ENCODE results near the gene NIBAN1.

The NIBAN1 gene

DNA sequence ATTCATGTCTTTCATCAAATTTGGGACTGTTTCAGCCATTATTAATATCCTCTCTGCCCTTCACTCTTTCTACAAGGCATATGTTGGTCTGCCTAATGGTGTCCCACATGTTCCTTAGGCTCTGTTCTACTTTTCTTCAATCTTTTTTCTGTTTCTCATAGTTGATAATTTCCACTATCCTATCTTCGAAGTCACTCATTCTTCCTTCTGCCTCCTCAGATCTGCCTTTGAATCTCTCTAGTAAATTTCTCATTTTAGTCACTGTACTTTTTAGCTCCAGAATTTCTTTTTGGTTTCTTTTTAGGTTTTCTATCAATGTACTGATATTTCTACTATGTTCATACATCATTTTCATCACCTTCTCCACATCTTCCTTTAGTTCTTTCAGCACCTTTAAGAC is 20.0 kb upstream of the NIBAN1 start:
- TF ChIP-seq, protein P1, sequence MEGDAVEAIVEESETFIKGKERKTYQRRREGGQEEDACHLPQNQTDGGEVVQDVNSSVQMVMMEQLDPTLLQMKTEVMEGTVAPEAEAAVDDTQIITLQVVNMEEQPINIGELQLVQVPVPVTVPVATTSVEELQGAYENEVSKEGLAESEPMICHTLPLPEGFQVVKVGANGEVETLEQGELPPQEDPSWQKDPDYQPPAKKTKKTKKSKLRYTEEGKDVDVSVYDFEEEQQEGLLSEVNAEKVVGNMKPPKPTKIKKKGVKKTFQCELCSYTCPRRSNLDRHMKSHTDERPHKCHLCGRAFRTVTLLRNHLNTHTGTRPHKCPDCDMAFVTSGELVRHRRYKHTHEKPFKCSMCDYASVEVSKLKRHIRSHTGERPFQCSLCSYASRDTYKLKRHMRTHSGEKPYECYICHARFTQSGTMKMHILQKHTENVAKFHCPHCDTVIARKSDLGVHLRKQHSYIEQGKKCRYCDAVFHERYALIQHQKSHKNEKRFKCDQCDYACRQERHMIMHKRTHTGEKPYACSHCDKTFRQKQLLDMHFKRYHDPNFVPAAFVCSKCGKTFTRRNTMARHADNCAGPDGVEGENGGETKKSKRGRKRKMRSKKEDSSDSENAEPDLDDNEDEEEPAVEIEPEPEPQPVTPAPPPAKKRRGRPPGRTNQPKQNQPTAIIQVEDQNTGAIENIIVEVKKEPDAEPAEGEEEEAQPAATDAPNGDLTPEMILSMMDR (conservative IDR thresholded peaks at IDR 0.05; ENCODE audit: low read length), result no peak
- Histone ChIP-seq H3F3A (ENCODE audit: low read depth) (no peaks in the 10 kb centered on the region), H3K36me3 (ENCODE audit: insufficient read depth, low read length) (no peaks in the 10 kb centered on the region), H3K4me3 (ENCODE audit: low read length, poor library complexity, severe bottlenecking) (no peak overlapping the region), H3K9me2 (replicated peaks; ENCODE audit: low read depth, low read length) (no peaks in the 10 kb centered on the region), H3K9me3 (ENCODE audit: insufficient read depth, low read depth, low read length) (peaks cover 4% of the 10 kb centered on the region; the same call in 1 of the 2 replicates), H3K4me2 (ENCODE audit: low read depth, low read length, poor library complexity, severe bottlenecking) (no peak overlapping the region), H3K27me3 (ENCODE audit: insufficient read depth, low read length, poor library complexity, severe bottlenecking) (no peaks in the 10 kb centered on the region), H3K9ac (ENCODE audit: low read depth, low read length, poor library complexity, severe bottlenecking) (no peak overlapping the region), H4K20me1 (ENCODE audit: insufficient read depth, low read length, poor library complexity, severe bottlenecking) (no peaks in the 10 kb centered on the region), H2AFZ (ENCODE audit: low read length) (no peak overlapping the region), H3K4me1 (ENCODE audit: insufficient read depth, low read length, poor library complexity, severe bottlenecking) (no peaks in the 10 kb centered on the region), H3K79me2 (ENCODE audit: insufficient read depth, low read length) (no peaks in the 10 kb centered on the region)

DNA sequence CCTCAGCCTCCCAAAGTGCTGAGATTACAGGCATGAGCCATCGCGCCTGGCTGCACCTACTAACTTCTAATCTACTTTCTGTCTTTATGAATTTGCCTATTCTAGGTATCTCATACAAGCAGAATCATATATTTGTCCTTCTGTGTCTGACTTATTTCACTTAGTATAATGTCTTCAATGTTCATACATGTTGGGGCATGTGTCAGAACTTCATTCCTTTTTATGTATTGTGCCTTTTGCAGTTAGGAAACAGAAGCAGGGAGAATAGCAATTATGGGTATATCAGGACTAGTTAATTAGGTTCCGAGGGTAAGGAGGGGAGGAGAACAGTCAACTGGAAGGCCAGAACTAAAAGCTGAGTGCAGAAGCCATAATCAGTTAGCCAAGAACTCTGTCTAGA is 18.0 kb upstream of the NIBAN1 start:
- H2AFZ ChIP-seq (ENCODE audit: low read length), result no peak overlapping the region
- no peak overlapping the region for H3K4me3 ChIP-seq (ENCODE audit: low read length, poor library complexity, severe bottlenecking)
- no peaks in the 10 kb centered on the region for H3F3A ChIP-seq (ENCODE audit: low read depth)
- H3K36me3 ChIP-seq (ENCODE audit: insufficient read depth, low read length), result no peaks in the 10 kb centered on the region
- H3K9ac ChIP-seq (ENCODE audit: low read depth, low read length, poor library complexity, severe bottlenecking), result no peak overlapping the region
- TF ChIP-seq EZH2phosphoT487 (IDR thresholded peaks at IDR 0.05; ENCODE audit: borderline replicate concordance), result no peak
- TF ChIP-seq, protein P1 (conservative IDR thresholded peaks at IDR 0.05; ENCODE audit: low read length), result no peak
- H3K4me1 ChIP-seq (ENCODE audit: insufficient read depth, low read length, poor library complexity, severe bottlenecking), result no peaks in the 10 kb centered on the region
- no peaks in the 10 kb centered on the region for H3K79me2 ChIP-seq (ENCODE audit: insufficient read depth, low read length)
- H3K9me3 ChIP-seq (ENCODE audit: insufficient read depth, low read depth, low read length), result peaks cover 4% of the 10 kb centered on the region; the same call in 1 of the 2 replicates
- no peaks in the 10 kb centered on the region for H3K27me3 ChIP-seq (ENCODE audit: insufficient read depth, low read length, poor library complexity, severe bottlenecking)
- no peak overlapping the region for H3K4me2 ChIP-seq (ENCODE audit: low read depth, low read length, poor library complexity, severe bottlenecking)
- no peaks in the 10 kb centered on the region for H4K20me1 ChIP-seq (ENCODE audit: insufficient read depth, low read length, poor library complexity, severe bottlenecking)
- H3K9me2 ChIP-seq (replicated peaks; ENCODE audit: low read depth, low read length), result no peaks in the 10 kb centered on the region

DNA sequence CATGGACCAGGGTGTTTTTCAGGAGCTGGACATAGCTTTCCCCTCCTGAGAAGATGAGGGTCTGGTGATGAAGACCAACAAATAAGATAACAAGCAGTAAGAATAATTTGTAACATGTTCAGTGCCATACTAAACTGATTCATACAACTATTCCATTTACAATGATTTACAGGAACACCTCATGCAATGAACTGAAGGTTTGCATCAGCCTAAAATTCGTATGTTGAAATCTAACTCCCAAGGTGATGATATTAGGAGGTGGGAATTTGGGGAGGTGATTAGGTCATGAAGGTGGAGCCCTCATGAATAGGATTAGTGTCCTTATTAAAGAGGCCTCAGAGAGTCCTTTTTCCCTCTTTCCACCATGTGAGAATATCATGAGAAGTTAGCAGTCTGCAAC is 15.9 kb upstream of the NIBAN1 start:
- H3K9ac ChIP-seq (ENCODE audit: low read depth, low read length, poor library complexity, severe bottlenecking), result no peak overlapping the region
- no peaks in the 10 kb centered on the region for H3K79me2 ChIP-seq (ENCODE audit: insufficient read depth, low read length)
- no peaks in the 10 kb centered on the region for H3K27me3 ChIP-seq (ENCODE audit: insufficient read depth, low read length, poor library complexity, severe bottlenecking)
- H3K4me3 ChIP-seq (ENCODE audit: low read length, poor library complexity, severe bottlenecking), result no peak overlapping the region
- no peaks in the 10 kb centered on the region for H3K36me3 ChIP-seq (ENCODE audit: insufficient read depth, low read length)
- H3F3A ChIP-seq (ENCODE audit: low read depth), result no peaks in the 10 kb centered on the region
- no peaks in the 10 kb centered on the region for H4K20me1 ChIP-seq (ENCODE audit: insufficient read depth, low read length, poor library complexity, severe bottlenecking)
- H3K9me2 ChIP-seq (replicated peaks; ENCODE audit: low read depth, low read length), result no peaks in the 10 kb centered on the region
- TF ChIP-seq EZH2phosphoT487 (IDR thresholded peaks at IDR 0.05; ENCODE audit: borderline replicate concordance), result no peak
- TF ChIP-seq, protein P1 (conservative IDR thresholded peaks at IDR 0.05; ENCODE audit: low read length), result no peak
- H3K4me2 ChIP-seq (ENCODE audit: low read depth, low read length, poor library complexity, severe bottlenecking), result no peak overlapping the region
- H3K4me1 ChIP-seq (ENCODE audit: insufficient read depth, low read length, poor library complexity, severe bottlenecking), result no peaks in the 10 kb centered on the region
- no peak overlapping the region for H2AFZ ChIP-seq (ENCODE audit: low read length)
- peaks cover 4% of the 10 kb centered on the region; the same call in 1 of the 2 replicates for H3K9me3 ChIP-seq (ENCODE audit: insufficient read depth, low read depth, low read length)

Data from Loucy (cell line).